GM12865 (cell line): ENCODE results near the gene CTCFL.
A peak's percentile ranks its signal among the peaks of the same experiment; 100 is the strongest.

Source experiments
- DNase-seq: peaks from one replicate; pipeline ENCODE4 v3.0.0; 2010; ENCODE audit warnings: low read depth
- H3K4me3 ChIP-seq: 2 replicates; pipeline ENCODE4 v1.5.1; 2011; ENCODE audit warnings: mild to moderate bottlenecking, low read depth, low read length, control low read depth
- TF ChIP-seq, protein P1 (sequence below): IDR thresholded peaks from 2 replicates; pipeline ENCODE4 v1.5.1; 2011; ENCODE audit warnings: low read length, control low read depth, low read depth, inconsistent platforms; ENCODE audit not compliant: insufficient read depth; ENCODE audit errors: missing control alignments

The CTCFL gene

DNA sequence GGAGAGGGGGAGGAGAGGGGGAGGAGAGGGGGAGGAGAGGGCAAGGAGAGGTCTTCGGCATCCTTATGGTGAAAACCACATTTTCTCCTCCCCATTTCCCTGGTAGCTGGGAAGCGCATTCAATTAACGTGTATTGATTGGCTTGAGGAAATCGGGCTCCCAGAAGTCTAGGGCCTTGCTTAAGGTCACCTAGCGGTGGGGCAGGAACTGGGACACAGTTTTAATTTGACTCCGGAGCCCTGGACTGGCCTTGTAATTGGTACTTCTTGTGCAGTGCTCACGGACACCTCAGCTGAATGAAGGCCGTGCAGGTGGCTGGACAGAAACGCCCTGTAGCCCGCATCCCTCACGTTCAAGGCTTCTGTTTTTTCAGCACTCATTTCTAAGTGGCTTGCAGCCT is 42.8 kb downstream of the CTCFL start:
- TF ChIP-seq, protein P1, sequence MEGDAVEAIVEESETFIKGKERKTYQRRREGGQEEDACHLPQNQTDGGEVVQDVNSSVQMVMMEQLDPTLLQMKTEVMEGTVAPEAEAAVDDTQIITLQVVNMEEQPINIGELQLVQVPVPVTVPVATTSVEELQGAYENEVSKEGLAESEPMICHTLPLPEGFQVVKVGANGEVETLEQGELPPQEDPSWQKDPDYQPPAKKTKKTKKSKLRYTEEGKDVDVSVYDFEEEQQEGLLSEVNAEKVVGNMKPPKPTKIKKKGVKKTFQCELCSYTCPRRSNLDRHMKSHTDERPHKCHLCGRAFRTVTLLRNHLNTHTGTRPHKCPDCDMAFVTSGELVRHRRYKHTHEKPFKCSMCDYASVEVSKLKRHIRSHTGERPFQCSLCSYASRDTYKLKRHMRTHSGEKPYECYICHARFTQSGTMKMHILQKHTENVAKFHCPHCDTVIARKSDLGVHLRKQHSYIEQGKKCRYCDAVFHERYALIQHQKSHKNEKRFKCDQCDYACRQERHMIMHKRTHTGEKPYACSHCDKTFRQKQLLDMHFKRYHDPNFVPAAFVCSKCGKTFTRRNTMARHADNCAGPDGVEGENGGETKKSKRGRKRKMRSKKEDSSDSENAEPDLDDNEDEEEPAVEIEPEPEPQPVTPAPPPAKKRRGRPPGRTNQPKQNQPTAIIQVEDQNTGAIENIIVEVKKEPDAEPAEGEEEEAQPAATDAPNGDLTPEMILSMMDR, result peak; percentile 26
- DNase-seq, result peak; percentile 65
- H3K4me3 ChIP-seq, result no peak overlapping the region

DNA sequence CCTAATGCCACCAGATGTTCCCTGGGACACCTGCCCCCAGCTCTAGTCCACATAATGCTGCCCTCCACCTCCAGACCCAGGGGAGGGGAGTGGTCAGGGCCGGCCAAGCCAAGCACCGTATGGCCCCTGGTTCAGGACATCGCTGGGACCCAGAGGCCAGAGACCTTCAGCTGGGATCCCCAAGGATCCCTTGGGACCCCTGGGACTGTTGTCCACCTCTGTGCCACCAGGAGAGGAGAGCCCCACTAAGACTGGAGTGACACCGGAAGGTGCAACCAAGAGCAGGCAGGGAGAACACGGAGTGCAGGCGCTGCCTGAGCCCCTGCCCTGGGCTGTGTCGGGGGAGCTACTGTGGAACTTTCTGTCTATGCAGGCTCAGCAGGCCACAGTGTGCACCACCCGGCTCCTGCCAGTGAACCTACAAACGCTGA is 43.6 kb downstream of the CTCFL start:
- peak; percentile 60 for DNase-seq
- TF ChIP-seq, protein P1, result no peak
- H3K4me3 ChIP-seq, result peak overlapping the region; percentile 7

GRCh38 chr20:57480444-57481160 is 44.3 kb downstream of the CTCFL start:
- H3K4me3 ChIP-seq, result peak overlapping the region; percentile 38
- peak; percentile 89 for DNase-seq
- TF ChIP-seq, protein P1, result no peak

- DNase-seq, result no peak
- H3K4me3 ChIP-seq, result no peak overlapping the region
- TF ChIP-seq, protein P1, result no peak
These were observed 45.7 kb downstream of the CTCFL start for GRCh38 chr20:57479196-57479595.

GRCh38 chr20:57478176-57478575 is 46.8 kb downstream of the CTCFL start:
- TF ChIP-seq, protein P1, result no peak
- DNase-seq, result no peak
- no peak overlapping the region for H3K4me3 ChIP-seq

GRCh38 chr20:57476641-57477461 is 48.1 kb downstream of the CTCFL start:
- TF ChIP-seq, protein P1, result no peak
- H3K4me3 ChIP-seq, result no peak overlapping the region
- no peak for DNase-seq

DNA sequence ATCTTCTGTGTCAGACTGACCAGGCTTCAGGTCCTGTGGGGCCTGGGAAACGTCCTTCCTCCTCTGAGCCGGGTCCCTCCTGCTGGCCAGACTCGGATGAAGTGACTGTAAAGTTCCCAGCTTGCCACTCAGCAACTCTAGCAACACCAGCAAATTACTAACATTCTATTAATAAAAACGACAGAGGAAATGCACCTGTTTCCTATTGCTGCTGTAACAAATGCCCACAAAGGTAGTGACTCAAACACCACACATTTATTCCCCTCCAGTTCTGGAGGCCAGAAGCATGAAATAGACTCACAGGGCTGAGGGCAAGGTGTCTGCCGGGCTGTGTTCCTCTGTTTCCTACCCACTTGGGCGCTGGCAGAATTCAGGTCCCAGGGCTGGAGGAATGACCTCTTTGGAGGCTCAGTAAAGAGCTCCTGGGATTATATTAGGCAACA is 48.8 kb downstream of the CTCFL start:
- no peak overlapping the region for H3K4me3 ChIP-seq
- TF ChIP-seq, protein P1, result no peak
- peak; percentile 80 for DNase-seq
